ENCODE results near the gene RPL13A.

DNA sequence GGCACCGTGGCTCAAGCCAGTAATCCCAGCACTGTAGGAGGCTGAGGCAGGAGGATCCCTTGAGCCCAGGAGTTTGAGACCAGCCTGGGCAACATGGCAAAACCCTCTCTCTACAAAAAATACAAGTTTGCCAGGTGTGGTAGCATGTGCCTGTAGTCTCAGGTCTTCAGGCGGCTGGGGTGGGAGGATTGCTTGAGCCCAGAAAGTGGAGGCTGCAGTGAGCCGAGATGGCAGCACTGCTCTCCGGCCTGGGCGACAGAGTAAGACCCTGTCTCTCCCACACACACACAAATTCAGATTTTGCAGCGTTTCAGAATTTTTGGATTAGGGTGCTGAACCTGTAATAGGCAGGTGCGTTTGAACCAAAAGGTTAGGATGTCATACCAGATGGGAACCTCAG lies 11.1 kb downstream of the RPL13A start:
- TF ChIP-seq, protein P1, sequence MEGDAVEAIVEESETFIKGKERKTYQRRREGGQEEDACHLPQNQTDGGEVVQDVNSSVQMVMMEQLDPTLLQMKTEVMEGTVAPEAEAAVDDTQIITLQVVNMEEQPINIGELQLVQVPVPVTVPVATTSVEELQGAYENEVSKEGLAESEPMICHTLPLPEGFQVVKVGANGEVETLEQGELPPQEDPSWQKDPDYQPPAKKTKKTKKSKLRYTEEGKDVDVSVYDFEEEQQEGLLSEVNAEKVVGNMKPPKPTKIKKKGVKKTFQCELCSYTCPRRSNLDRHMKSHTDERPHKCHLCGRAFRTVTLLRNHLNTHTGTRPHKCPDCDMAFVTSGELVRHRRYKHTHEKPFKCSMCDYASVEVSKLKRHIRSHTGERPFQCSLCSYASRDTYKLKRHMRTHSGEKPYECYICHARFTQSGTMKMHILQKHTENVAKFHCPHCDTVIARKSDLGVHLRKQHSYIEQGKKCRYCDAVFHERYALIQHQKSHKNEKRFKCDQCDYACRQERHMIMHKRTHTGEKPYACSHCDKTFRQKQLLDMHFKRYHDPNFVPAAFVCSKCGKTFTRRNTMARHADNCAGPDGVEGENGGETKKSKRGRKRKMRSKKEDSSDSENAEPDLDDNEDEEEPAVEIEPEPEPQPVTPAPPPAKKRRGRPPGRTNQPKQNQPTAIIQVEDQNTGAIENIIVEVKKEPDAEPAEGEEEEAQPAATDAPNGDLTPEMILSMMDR (IDR thresholded peaks at IDR 0.05; ENCODE audit: extremely low read depth in 1 of 2, insufficient read depth in 1 of 2, low read depth in 1 of 2, low read length in 2 of 2) = no peak
- TF ChIP-seq POLR2AphosphoS5 (IDR thresholded peaks at IDR 0.05; ENCODE audit: insufficient read depth, low read depth, low read length) = no peak
- TF ChIP-seq POLR2A (IDR thresholded peaks at IDR 0.05; ENCODE audit: low read depth, low read length) = no peak
- TF ChIP-seq JUN (IDR thresholded peaks at IDR 0.05; ENCODE audit: borderline replicate concordance, insufficient read depth, insufficient read length, low read depth) = no peak
- no peak for TF ChIP-seq EZH2 (IDR thresholded peaks at IDR 0.05; ENCODE audit: borderline replicate concordance, low read depth, low read length, severe bottlenecking)
- no peak for TF ChIP-seq MYC (IDR thresholded peaks at IDR 0.05; ENCODE audit: low read depth, low read length)
- no peak for TF ChIP-seq GATA2 (IDR thresholded peaks at IDR 0.05; ENCODE audit: insufficient read depth, insufficient read length, low read depth, low read length)
- TF ChIP-seq, protein P2, sequence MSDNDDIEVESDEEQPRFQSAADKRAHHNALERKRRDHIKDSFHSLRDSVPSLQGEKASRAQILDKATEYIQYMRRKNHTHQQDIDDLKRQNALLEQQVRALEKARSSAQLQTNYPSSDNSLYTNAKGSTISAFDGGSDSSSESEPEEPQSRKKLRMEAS (IDR thresholded peaks at IDR 0.05; ENCODE audit: insufficient read depth, insufficient read length) = no peak
